Cortex of kidney (tissue), 1 donor: Measurements from ENCODE around the gene KATNIP.

Experiments
- DNase-seq: peaks from one replicate; lab custom pipeline; 2025; lab: John Stamatoyannopoulos, UW

KATNIP gene

GRCh38 chr16:27549746-27550581, at the start of gene KATNIP, which contains the start of gene GTF3C1:
Gene KATNIP, plus strand, starts transcription at chr16:27550144. Its CDS starts 27 bp downstream, at chr16:27550171.
Gene GTF3C1, minus strand, starts transcription at chr16:27549913. Its CDS starts 23 bp downstream, at chr16:27549890.
- DNase-seq = peak; percentile 88

GRCh38 chr16:27500801-27501200, 49.1 kb upstream of the KATNIP start:
- no peak for DNase-seq

- DNase-seq = no peak
Observed at GRCh38 chr16:27503662-27504061, 46.3 kb upstream of the KATNIP start.

GRCh38 chr16:27505297-27506236, 44.4 kb upstream of the KATNIP start:
- no peak for DNase-seq

GRCh38 chr16:27506771-27507170, 43.2 kb upstream of the KATNIP start:
- DNase-seq = no peak

- no peak for DNase-seq
Observed at GRCh38 chr16:27508476-27508875, 41.5 kb upstream of the KATNIP start.

GRCh38 chr16:27511657-27512448, 38.1 kb upstream of the KATNIP start:
- no peak for DNase-seq

- no peak for DNase-seq
Observed at GRCh38 chr16:27514806-27515205, 35.1 kb upstream of the KATNIP start.

GRCh38 chr16:27515874-27516353, 34.0 kb upstream of the KATNIP start:
- DNase-seq = no peak

GRCh38 chr16:27516365-27516764, 33.6 kb upstream of the KATNIP start:
- DNase-seq = no peak

- DNase-seq = no peak
Observed at GRCh38 chr16:27517664-27518063, 32.3 kb upstream of the KATNIP start.

GRCh38 chr16:27518226-27518625, 31.7 kb upstream of the KATNIP start:
- no peak for DNase-seq

GRCh38 chr16:27520982-27521673, 28.8 kb upstream of the KATNIP start:
- no peak for DNase-seq

- no peak for DNase-seq
Observed at GRCh38 chr16:27522173-27522707, 27.7 kb upstream of the KATNIP start.

GRCh38 chr16:27526180-27526579, 23.8 kb upstream of the KATNIP start:
- DNase-seq = no peak

GRCh38 chr16:27528294-27528693, 21.6 kb upstream of the KATNIP start:
- no peak for DNase-seq

- DNase-seq = no peak
Observed at GRCh38 chr16:27529962-27530361, 20.0 kb upstream of the KATNIP start.

GRCh38 chr16:27531186-27531585, 18.8 kb upstream of the KATNIP start:
- no peak for DNase-seq

GRCh38 chr16:27531826-27532800, 17.8 kb upstream of the KATNIP start:
- no peak for DNase-seq

GRCh38 chr16:27534256-27534655, 15.7 kb upstream of the KATNIP start:
- no peak for DNase-seq
